Measurements from ENCODE around the gene SFTPD.
"Not testable (repeated sequence)": the region's sequence is repeated elsewhere in the genome, so short reads cannot be mapped to it uniquely, and the experiment has no call there.

Gene SFTPD

DNA sequence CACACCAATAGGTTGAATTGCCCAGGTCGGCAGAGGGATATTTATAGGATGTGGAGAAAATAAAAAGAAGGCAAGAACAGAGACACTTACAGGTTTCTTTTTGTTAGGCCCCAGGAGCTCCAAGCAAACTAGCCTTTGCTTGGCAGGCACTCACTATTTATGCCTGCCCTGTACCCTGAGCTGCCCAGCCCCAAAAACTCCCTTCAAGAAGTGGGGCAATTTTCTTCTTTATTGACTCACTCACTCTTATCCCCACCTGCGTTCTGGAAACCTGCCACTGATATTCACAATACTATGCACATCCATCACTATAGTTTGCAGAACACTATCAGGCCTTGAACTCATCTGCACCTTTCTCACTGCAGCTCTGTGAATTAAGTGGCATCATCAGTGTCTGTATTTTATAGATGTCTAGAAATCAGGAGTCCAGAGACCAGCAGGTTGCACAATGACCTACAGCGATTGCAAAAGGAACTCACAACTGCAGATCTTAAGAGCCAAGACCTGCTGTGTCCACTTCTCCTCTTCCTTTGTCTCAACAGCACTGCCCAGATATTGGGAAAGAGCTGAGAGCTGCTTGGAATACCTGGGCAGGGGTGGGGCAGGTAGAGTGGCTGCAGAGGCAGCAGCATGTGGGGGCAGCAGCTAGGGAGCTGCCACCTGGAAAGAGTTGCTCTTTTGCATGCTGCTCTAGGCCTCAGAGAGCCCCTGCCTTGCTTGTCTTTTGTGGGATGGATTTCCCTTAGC is at the start of gene SFTPD:
Gene SFTPD (minus strand): TSS at position 130 of the 747 bp plus-strand sequence. CDS start 2,446 bp downstream, outside the sequence.
- no peak for DNase-seq

- DNase-seq: no peak
Measured at GRCh38 chr10:79995979-79996634, 47.2 kb upstream of the SFTPD start.

GRCh38 chr10:79994556-79994955 is 45.7 kb upstream of the SFTPD start:
- no peak for DNase-seq

- not testable (repeated sequence) for DNase-seq
Measured at GRCh38 chr10:79988199-79988598, 39.3 kb upstream of the SFTPD start.

GRCh38 chr10:79986661-79987060 is 37.8 kb upstream of the SFTPD start:
- DNase-seq: not testable (repeated sequence)

- DNase-seq: no peak
Measured at GRCh38 chr10:79985481-79986072, 36.7 kb upstream of the SFTPD start.

- peak in 1 of 2 experiments; percentile 45 for DNase-seq
Measured at GRCh38 chr10:79984851-79985250, 35.9 kb upstream of the SFTPD start.

DNA sequence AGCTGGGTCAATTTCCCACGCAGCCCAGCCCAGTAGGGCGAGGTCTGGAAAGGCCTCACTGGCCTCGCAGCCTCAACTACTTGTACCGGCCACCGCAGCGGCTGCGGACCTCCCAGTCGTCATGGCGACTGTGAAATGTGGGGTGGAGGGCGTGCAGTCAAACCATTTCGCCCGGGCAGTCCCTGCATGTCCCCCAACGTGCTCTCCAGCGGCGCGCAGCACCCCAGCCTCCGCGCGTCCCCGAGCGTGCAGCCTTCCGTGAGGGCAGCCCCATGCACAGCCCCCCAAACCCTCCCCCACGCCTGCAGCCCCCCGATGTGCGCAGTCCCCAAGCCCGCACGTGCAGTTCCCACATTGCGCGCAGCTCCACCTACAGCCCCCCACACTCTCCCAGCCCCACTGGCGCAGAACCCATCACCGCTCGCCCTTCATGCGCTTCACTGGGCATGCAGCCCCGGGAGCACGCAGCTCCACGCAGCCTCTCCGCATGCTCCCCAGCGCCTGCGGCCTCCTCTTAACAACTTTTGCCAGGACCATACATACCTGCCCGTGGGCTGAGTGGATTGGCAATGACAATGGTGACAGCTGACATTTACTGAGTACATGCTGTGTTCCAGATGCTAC is 34.5 kb upstream of the SFTPD start:
- no peak for DNase-seq

DNA sequence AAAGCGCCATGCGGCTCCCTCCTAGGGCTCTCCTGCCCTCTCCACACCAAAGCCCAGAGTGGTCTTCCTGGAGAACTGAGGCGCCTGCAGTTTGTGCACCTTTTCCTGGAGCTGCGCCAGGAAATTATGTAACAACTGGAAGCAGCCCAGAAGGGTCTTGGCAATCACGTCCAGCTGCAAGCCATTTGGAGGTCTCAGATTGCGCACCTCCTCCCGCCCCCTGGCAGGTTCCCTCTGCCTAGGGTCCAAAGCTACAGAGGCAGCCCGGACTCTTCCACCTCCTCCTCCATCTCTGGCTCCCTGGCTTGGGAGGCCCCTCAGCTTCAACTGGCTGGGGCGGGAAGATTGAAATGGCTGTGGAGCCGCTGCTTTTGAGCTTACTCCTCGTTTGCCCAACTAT is 34.0 kb upstream of the SFTPD start:
- DNase-seq: no peak

DNA sequence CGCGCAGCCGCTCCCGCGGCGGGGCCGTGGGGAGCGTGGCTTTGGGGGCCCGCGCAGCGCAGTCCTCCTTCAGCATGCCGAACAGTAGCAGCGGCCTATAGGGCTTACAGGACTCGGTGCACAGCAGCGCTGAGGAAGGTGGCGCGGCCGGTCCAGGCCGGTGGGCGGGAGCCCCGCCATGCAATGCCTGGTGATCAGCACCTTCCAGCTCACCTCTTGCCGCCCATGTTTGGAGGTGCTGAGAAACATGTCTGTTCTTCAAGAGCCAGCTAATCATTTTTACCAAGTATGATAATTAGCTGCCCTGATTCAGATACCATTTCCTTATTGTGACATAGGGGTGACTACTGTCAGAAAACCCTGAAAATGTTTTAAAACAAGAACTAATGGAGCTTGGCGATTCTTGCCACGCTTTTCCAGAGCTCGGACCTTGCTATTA is 33.5 kb upstream of the SFTPD start:
- peak in 1 of 2 experiments; percentile 74 for DNase-seq

DNA sequence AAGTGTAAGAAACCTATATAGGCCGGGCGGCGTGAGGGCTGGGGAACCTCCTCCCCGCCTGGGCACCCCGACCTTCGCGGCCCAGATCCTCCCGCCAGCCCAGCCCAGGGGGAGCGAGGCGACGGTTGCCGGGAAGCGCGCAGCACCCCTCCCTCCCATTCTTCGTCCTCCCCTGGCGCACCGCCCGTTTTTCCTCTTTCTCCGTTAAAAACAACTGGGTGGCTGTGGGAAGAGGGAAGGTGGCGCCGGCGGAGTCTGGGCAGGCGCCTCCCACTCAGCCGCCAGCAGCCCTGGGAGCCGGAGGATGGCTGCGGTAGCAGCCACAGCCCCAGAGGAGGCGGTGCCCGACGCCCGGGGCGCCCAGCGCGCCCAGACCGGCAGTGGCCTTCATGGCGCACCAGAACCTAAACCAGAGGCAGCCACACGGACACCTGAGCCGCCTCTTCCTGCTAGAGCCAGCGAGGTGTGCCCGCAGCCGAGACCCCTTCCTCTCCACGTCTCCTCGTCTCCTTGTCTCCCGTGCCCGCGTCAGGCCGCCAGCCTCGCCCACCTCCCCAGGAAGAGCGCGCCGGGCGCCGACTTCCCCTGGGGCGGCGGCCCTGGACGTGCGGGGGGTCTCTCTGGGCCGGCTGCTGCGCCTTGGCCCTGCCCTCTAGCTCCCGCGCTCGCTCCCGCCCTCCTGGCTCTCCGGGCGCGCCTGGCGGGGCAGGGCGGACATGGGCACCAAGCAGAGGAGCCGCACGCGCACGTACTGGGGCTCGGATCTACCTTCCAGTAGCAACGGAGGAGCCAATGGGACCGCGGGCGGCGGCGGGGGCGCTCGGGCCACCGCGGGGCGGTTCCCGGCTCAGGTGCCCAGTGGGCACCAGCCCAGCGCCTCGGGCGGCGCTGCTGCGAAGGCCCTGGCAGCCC is 32.8 kb upstream of the SFTPD start:
- peak in 1 of 2 experiments; percentile 74 for DNase-seq

DNA sequence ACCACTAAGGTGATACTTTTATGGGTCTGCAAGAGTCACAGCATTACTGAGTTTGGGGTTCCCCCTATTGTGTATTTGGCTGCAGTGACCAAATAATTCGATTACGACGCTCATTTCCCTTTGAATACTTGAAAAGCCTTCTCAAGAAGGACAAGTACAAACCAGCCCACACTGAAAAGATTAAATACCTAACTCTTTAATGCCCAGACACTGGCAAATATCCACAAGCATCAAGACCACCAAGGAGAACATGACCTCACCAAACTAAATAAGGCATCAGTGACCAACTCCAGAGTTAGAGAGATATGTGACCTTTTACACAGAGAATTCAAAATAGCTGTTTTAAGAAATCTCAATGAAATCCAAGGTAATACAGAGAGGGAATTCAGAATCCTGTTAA is 31.8 kb upstream of the SFTPD start:
- no peak for DNase-seq

DNA sequence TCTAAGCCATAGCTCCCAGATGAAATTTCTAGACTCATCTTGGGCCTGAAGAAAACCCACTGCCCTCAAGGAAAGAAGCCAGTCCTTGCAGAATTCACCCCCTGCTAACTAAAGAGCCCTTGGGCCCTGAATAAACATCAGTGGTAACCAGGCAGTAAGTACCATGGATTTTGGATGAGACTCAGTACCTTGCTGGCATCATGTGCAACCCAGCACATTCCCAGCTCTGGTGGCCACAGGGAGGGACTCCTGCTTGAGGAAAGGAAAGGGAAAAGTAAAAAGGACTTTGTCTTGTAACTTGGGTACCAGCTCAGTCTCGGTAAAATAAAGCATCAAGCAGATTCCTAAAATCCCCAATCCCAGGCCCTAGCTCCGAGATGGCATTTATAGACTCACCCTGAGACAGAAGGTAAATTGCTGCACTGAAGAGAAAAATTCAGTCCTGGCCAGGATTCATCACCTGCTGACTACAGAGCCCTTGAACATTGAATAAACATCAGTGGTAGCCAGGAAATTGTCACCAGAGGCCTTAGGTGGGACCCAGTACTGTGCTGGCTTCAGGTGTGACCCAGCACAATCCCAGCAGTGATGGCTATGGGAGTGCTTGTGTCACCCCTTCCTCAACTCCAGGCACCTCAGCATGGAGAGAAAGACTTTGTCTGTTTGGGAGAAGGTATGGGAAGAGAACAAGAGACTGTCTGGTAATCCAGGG is 31.2 kb upstream of the SFTPD start:
- DNase-seq: no peak

GRCh38 chr10:79979310-79979975 is 30.5 kb upstream of the SFTPD start:
- DNase-seq: no peak

DNA sequence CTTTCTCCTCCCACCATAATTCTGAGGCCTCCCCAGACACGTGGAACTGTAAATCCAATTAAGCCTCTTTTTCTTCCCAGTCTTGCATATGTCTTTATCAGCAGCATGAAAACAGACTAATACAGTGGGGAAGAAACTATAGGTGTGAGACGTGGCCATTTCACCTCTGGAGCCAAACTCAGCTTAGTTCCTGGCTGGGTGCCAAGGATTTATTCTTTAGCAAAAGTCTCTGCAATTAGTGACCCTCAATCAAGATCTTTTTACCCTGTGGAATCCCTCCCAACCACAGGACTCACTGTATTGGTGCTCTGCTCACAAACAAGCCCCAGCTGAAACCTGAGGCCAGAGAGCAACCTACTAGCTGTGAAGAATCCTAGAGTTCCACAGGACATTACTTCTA is 28.1 kb upstream of the SFTPD start:
- DNase-seq: no peak

DNA sequence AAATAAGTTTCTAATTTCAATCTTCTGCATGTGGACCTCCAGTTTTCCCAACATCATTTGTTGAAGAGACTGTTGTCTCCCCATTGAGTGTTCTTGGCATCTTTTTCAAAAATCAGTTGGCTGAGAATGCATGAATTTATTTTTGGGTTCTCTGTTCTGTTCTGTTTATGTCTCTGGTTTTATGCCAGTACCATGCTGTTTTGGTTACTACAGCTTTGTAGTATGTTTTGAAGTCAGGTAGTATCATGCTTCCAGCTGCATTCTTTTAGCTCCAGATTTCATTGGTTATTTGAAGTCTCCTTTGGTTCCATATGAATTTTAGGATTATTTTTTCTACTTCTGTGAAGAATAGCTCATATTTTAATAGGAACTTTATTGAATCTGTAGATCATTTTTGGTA is 21.2 kb upstream of the SFTPD start:
- no peak for DNase-seq

GRCh38 chr10:79947787-79948424 is 999 bp downstream of the SFTPD start:
- no peak for DNase-seq

- peak in 1 of 2 experiments; percentile 8 for DNase-seq
Measured at GRCh38 chr10:79947083-79947415, 1.9 kb downstream of the SFTPD start.

DNA sequence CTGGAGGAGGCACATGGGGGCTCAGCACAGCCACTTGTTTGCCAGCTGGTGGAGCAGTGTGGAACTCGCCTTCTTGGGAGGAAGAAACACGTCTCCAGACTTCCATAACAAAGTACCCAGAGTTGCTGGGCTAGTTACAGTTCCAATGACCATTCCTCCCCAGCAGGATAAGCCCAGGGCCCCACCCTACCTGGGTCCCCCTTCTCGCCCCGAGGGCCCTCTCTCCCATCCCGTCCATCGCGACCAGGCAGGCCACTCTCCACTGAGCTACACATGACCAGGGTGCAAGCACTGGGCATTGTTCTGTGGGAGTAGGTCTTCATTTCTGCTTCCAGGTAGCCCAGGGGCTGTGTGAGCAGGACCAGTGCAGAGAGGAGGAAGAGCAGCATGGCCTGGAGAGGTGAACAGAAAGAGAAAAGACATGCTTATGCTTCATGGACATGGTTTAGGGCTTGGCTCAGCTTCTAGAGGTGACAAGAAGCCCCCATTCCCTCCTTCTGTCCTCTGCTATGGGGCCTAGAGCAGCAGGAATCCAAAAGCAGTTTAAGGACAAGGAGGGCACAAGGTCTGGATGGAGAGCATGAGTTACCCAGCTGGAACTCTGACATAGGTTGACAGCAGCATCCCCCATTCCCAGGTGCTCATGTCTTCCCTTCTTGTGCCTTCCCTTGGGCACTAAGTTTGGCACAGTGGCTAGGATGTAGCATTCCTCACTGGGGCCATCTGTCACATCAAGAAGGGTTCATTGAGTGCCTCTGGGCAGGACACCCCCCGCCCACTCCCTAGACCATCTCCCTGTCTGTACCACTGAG is 2.4 kb downstream of the SFTPD start:
- DNase-seq: no peak

All from NCI-H526 (cell line).